Measurements from ENCODE around the gene FAM171A2.
A peak's percentile ranks its signal among the peaks of the same experiment; 100 is the strongest.
"Not testable (repeated sequence)": the region's sequence is repeated elsewhere in the genome, so short reads cannot be mapped to it uniquely, and the experiment has no call there.

Gene FAM171A2

GRCh38 chr17:44344939-44345453 is 18.7 kb downstream of the FAM171A2 start, which contains the start of gene GRN:
TSS of gene GRN (plus strand) at chr17:44345302. CDS start at chr17:44349165, 3,863 bp downstream.
- peak; percentile 97 for DNase-seq

GRCh38 chr17:44343510-44344209 is 20.0 kb downstream of the FAM171A2 start:
- no peak for DNase-seq

- not testable (repeated sequence) for DNase-seq
These were observed 23.1 kb downstream of the FAM171A2 start for GRCh38 chr17:44340553-44340952.

GRCh38 chr17:44338702-44339101 is 25.0 kb downstream of the FAM171A2 start:
- DNase-seq, result no peak

GRCh38 chr17:44335968-44336367 is 27.7 kb downstream of the FAM171A2 start:
- DNase-seq, result no peak

GRCh38 chr17:44335564-44335963 is 28.1 kb downstream of the FAM171A2 start:
- DNase-seq, result no peak

GRCh38 chr17:44334727-44335126 is 28.9 kb downstream of the FAM171A2 start:
- DNase-seq, result no peak

GRCh38 chr17:44334315-44334714 is 29.3 kb downstream of the FAM171A2 start:
- no peak for DNase-seq

- DNase-seq, result no peak
These were observed 30.3 kb downstream of the FAM171A2 start for GRCh38 chr17:44333371-44333770.

- peak; percentile 28 for DNase-seq
These were observed 32.3 kb downstream of the FAM171A2 start for GRCh38 chr17:44331249-44331760.

GRCh38 chr17:44330263-44330662 is 33.4 kb downstream of the FAM171A2 start:
- not testable (repeated sequence) for DNase-seq

GRCh38 chr17:44329516-44329915 is 34.1 kb downstream of the FAM171A2 start:
- not testable (repeated sequence) for DNase-seq

GRCh38 chr17:44327715-44328449 is 35.8 kb downstream of the FAM171A2 start:
- no peak for DNase-seq

GRCh38 chr17:44326861-44327444 is 36.7 kb downstream of the FAM171A2 start:
- peak; percentile 90 for DNase-seq

- DNase-seq, result peak; percentile 89
These were observed 38.9 kb downstream of the FAM171A2 start, which contains the start of gene SLC25A39 for GRCh38 chr17:44324571-44325275. TSS of gene SLC25A39 (minus strand) at chr17:44324823. CDS start at chr17:44323562, 1,261 bp downstream.

- no peak for DNase-seq
These were observed 39.5 kb downstream of the FAM171A2 start for GRCh38 chr17:44324092-44324570.

- no peak for DNase-seq
These were observed 40.1 kb downstream of the FAM171A2 start for GRCh38 chr17:44323359-44324091.

GRCh38 chr17:44322236-44322895 is 41.3 kb downstream of the FAM171A2 start:
- no peak for DNase-seq

GRCh38 chr17:44321246-44322120 is 42.2 kb downstream of the FAM171A2 start:
- no peak for DNase-seq

GRCh38 chr17:44320066-44320465 is 43.6 kb downstream of the FAM171A2 start:
- no peak for DNase-seq
